Measurements from ENCODE around the gene P2RY1.
"Not testable (repeated sequence)": the region's sequence is repeated elsewhere in the genome, so short reads cannot be mapped to it uniquely, and the experiment has no call there.

The P2RY1 gene

GRCh38 chr3:152860736-152861135 is 25.8 kb downstream of the P2RY1 start:
- TF ChIP-seq, protein P1, sequence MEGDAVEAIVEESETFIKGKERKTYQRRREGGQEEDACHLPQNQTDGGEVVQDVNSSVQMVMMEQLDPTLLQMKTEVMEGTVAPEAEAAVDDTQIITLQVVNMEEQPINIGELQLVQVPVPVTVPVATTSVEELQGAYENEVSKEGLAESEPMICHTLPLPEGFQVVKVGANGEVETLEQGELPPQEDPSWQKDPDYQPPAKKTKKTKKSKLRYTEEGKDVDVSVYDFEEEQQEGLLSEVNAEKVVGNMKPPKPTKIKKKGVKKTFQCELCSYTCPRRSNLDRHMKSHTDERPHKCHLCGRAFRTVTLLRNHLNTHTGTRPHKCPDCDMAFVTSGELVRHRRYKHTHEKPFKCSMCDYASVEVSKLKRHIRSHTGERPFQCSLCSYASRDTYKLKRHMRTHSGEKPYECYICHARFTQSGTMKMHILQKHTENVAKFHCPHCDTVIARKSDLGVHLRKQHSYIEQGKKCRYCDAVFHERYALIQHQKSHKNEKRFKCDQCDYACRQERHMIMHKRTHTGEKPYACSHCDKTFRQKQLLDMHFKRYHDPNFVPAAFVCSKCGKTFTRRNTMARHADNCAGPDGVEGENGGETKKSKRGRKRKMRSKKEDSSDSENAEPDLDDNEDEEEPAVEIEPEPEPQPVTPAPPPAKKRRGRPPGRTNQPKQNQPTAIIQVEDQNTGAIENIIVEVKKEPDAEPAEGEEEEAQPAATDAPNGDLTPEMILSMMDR (IDR thresholded peaks at IDR 0.05; ENCODE audit: low read depth, low read length): no peak
- DNase-seq (ENCODE audit: low read depth, low spot score): no peak
- in situ Hi-C loops (cut with HindIII; ENCODE audit: low sequenced_read_pairs): no loop called here
- no peak overlapping the region for H3K4me3 ChIP-seq (ENCODE audit: low read depth, low read length)

DNA sequence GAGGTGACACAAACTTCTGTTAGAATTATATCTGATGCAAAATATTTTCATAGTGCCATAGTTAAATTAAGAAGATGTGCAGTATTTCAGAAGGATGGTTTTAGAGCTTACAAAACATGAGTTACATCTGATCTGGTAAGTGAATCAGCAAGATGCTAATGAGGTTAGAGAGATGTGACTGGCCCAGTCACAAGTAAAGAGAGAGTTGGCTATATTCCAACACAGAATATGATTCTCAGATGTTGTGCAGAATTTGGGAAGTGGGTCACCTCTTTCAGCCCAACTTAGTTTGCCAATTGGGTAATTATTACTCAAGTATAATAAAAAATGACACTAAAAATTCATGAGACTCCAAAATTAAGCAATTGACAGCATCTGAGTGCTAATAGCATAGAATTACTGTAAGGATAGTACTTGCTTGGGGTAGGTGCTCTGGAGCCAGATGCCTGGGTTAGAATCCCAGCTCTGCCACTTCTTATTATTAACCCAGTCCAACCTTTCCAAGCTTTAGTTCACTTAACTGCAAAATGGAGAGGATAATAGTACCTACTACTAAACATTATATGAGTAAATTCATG is 30.8 kb downstream of the P2RY1 start:
- TF ChIP-seq, protein P1 (IDR thresholded peaks at IDR 0.05; ENCODE audit: low read depth, low read length): no peak
- DNase-seq (ENCODE audit: low read depth, low spot score): no peak
- H3K4me3 ChIP-seq (ENCODE audit: low read depth, low read length): no peak overlapping the region
- in situ Hi-C loops (cut with HindIII; ENCODE audit: low sequenced_read_pairs): no loop called here

DNA sequence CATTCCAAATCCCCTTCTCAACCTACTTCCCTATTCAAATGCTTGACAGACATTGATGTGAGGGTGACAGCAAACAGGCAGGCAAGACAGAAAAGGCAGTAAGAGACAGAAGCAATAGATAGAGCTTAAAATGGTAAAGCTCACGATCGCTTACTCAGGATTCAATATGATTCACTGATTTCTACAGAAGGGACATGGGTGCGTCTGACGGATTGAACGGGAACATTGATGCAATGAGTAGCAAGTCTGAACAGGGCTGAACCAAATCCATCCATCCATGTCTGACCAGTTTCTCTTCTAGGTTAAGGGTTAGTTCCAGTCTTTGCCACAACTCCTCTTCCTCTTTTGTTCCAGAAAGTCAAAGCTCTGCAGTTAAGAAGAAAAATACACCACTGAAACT is 35.1 kb downstream of the P2RY1 start:
- in situ Hi-C loops (cut with HindIII; ENCODE audit: low sequenced_read_pairs): no loop called here
- H3K4me3 ChIP-seq (ENCODE audit: low read depth, low read length): no peak overlapping the region
- TF ChIP-seq, protein P1 (IDR thresholded peaks at IDR 0.05; ENCODE audit: low read depth, low read length): no peak
- DNase-seq (ENCODE audit: low read depth, low spot score): no peak

- DNase-seq (ENCODE audit: low read depth, low spot score); in situ Hi-C loops (cut with HindIII; ENCODE audit: low sequenced_read_pairs); H3K4me3 ChIP-seq (ENCODE audit: low read depth, low read length): not testable (repeated sequence)
Observed at GRCh38 chr3:152873314-152873713, 38.4 kb downstream of the P2RY1 start.

- in situ Hi-C loops (cut with HindIII; ENCODE audit: low sequenced_read_pairs): no loop called here
- no peak for DNase-seq (ENCODE audit: low read depth, low spot score)
- TF ChIP-seq, protein P1 (IDR thresholded peaks at IDR 0.05; ENCODE audit: low read depth, low read length): no peak
- no peak overlapping the region for H3K4me3 ChIP-seq (ENCODE audit: low read depth, low read length)
Observed at GRCh38 chr3:152874896-152875749, 40.2 kb downstream of the P2RY1 start.

GRCh38 chr3:152879130-152879789 is 44.3 kb downstream of the P2RY1 start:
- TF ChIP-seq, protein P1 (IDR thresholded peaks at IDR 0.05; ENCODE audit: low read depth, low read length): no peak
- H3K4me3 ChIP-seq (ENCODE audit: low read depth, low read length): no peak overlapping the region
- no peak for DNase-seq (ENCODE audit: low read depth, low spot score)
- in situ Hi-C loops (cut with HindIII; ENCODE audit: low sequenced_read_pairs): no loop called here

DNA sequence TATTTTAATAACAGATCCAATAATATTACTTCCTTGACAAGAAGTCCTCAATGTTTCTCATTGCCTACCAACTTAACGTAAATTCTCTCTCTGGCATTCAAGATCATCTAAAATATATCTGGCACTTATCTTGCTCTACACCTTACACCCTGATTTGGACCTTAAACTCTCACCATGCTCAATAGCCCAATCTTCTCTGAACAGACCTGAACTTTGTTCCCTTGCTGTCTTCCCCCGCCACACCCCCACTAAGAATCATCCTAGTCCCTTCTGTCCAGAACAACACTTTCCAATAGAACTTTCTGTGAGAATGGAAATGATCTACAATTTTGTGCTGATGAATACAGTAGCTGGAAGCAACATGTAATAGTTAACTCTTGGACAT is 44.9 kb downstream of the P2RY1 start:
- in situ Hi-C loops (cut with HindIII; ENCODE audit: low sequenced_read_pairs): no loop called here
- no peak overlapping the region for H3K4me3 ChIP-seq (ENCODE audit: low read depth, low read length)
- DNase-seq (ENCODE audit: low read depth, low spot score): no peak
- TF ChIP-seq, protein P1 (IDR thresholded peaks at IDR 0.05; ENCODE audit: low read depth, low read length): no peak
